ENCODE data around the gene SCCPDH.
"Not testable (repeated sequence)": the region's sequence is repeated elsewhere in the genome, so short reads cannot be mapped to it uniquely, and the experiment has no call there.

GRCh38 chr1:246813325-246813724, 89.1 kb downstream of the SCCPDH start:
- not testable (repeated sequence) for TF ChIP-seq POLR2A, CTCF (IDR thresholded peaks at IDR 0.05)

All from testis (tissue), 2 donors.